Activated CD8-positive, alpha-beta memory T cell treated with anti-CD3 and anti-CD28 coated beads, Interleukin-2, amount 50 U/mL, for 24 hours (primary cell): Measurements from ENCODE around the gene OGFOD3.
"Not testable (repeated sequence)": the region's sequence is repeated elsewhere in the genome, so short reads cannot be mapped to it uniquely, and the experiment has no call there.

Experiments
- DNase-seq: peaks from one replicate; pipeline ENCODE4 v3.0.0-alpha.2; 2020; ENCODE audit errors: extremely low read depth

OGFOD3 gene, protein sequence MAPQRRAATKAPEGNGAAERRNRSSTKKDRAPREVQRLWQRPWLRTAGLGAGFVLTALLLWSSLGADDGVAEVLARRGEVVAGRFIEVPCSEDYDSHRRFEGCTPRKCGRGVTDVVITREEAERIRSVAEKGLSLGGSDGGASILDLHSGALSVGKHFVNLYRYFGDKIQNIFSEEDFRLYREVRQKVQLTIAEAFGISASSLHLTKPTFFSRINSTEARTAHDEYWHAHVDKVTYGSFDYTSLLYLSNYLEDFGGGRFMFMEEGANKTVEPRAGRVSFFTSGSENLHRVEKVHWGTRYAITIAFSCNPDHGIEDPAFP

DNA sequence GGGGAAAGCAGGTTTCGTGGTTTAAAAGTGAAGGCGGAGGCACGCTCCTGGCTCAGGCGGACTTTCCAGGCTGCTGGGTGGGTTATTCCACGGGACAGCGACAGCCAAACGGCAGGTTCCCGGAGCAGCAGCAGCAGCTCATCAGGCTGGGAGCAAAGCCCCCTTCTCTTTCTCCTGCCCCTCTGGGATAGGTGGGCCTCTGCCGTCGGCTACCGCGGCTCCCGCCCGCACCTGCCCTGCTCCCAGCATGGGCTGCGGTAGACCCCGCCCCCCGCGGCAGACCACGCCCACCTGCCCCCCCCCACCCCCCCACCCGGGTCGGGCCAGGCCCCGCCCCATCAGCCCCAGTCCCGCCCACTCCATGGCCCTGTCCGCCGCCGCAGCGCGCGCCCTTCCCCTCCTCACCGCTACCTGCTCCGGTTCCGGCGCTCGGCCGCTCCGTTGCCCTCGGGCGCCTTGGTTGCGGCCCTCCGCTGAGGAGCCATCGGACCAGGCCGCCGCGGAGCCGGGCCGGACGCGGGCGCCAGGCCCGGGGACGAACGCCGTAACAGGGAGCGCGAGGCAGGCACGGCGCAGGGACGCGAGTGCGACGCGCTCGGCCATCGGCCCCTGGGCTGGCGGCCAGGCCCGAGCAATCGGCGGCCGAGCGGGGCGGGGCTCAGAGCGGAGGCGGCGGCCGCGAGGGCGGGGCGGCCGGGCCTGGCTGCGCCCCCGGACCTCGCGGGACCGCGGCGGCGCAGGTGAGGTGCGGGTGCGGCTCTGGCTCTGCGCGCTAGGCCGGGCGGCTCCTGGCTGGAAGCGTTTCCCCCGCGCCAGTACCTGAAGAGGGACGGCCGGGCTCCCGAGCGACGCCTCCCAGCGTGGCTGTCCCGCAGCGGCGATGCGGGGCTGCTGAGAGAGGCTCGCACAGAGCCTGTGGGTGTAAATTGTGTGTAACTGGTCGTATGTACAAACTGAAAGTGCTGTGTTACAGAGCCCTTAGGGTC is at the start of gene OGFOD3, which contains the start of gene HEXD:
Gene OGFOD3 (minus strand): TSS at position 586 of the 986 bp plus-strand sequence. CDS start 101 bp downstream, at position 485.
Gene HEXD (plus strand): TSS at position 347 of the 986 bp plus-strand sequence. CDS start 1,453 bp downstream, outside the sequence.
- peak; percentile 34 for DNase-seq

DNA sequence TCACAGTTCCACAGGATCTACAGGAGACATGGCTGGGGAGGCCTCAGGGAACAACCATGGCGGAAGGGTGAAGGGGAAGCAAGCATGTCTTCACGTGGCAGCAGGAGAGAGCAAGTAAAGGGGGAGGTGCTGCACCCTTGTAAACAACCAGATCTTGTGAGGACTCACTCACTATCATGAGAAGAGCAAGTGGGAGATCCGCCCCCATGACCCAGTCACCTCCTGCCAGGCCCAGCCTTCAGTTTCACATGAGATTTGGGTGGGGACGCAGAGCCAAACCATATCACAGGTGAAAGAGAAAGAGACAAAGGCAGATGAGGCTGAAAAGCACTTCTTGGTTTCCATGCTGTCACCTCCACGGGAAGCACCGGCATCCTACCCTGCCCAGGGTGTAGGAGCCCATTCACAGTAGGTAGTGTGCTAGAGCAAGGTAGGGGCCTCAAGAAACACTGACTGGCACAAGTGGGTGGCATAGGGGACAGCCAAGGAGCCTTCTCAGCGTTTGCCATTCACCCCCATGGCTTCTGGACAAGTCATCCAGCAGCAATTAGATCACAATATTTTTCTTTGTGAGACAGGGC is 46.7 kb upstream of the OGFOD3 start:
- DNase-seq = no peak

DNA sequence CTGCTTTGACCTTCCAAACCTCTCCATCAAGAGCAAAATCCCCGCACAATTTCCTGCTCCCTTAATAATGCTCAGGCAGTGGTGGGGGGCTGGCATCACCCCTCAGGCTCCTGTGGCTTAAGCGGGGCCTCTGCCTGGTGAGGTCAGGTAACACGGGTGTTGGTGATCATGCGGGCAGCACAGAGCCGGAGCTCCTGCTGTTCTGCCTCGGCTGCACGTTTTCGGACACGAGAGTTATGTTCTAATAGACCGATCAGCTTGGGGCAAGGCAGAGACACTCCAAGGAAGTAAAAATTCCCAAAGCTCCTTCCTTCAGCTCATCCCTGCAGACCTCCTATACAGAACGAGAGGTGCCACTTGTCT is 46.2 kb upstream of the OGFOD3 start:
- no peak for DNase-seq

DNA sequence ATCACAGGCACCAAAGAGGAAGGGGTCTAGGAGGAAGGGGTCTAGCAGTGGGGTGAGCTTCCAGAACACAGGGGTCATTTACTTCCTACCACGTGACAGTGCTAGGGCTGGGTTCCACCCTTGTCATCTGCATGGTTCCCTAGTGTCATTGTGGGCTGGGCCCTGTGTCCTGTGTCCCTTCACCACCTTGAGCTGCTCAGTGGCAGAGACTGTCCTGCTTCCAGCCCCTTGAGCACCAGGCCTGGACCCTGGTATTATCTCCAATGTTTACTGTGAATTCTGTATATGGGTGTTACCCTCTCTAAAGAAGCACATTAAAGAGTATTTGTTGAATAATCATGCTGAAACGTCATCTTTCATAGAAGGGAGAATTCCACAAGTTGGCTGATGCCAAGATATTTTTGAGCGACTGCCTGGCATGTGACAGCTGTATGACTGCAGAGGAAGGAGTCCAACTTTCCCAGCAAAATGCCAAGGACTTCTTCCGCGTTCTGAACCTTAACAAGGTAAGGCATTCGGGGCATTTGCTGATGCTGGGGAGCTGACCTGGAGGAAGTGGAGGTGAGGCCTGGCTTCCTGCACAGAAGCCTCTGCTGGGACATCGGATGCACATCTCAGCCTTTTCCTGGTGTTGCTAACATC is 45.7 kb upstream of the OGFOD3 start:
- DNase-seq = no peak

DNA sequence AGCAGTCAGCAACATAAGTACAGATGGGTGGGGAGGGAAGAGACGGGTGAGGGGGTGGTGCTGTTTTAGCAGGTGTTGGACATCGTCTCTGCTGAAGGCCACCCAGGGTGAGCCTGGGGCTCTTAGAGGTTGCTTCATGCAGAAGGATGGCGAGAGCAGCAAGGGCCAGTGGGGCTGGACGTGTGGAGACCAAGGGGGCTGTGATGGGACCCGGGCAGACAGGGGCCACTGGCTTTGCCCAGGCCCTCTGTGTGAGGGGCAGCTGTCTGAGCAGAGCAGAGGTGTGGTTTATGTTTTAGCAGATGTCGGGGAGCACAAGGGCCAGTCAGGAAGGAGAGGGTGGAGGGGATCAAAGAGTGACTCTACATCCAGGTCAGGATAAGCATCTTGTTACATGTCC is 45.0 kb upstream of the OGFOD3 start:
- no peak for DNase-seq

DNA sequence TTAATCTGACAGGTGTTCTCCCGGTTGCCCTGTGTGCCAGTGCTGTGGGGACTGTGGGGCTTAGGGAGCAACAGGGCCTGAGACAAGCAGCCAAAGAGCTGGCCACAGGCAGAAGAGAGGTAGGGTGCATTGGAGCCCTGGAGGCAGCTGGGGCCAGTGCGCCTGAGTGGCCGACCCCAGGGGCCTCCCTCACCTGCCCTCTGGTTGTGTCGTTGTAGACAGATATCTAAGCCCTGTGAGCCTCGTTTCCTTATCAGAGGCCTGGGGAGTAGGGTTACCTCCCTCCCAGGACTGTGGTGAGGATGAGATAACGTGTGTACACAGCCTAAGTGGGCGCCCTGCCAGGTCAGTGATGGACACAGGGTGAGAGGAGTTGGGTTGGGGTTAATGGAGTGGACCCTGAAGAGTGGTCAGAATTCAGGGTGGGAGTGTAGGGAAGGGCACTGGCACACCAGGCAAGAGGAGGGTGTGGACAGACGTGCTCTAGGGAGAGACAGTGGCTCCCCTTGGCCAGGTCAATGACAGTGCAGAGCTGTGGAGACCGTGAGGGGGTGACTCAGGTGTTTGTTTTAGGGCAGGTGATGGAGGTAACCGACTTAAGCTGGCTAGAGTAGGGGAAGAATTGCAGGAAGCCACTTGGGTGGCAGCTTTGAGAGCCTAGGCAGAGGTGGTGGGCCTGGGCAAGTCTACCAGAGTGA is 43.6 kb upstream of the OGFOD3 start:
- no peak for DNase-seq

DNA sequence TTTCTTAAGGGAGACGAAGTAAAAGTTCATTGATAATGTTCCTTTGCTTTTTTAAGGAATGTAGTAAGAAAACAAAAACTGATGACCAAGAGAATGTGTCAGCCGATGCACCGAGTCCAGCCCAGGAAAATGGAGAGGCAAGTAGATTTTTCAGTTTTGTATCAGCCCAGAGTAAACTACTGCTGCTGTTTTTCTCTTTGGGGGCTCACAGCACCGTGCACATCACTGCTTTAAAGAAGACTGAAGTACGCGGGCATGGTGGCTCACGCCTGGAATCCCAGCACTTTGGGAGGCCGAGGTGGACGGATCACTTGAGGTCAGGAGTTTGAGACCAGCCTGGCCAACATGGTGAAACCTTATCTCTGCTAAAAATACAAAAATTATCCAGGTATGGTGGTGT is 41.5 kb upstream of the OGFOD3 start:
- DNase-seq = not testable (repeated sequence)

DNA sequence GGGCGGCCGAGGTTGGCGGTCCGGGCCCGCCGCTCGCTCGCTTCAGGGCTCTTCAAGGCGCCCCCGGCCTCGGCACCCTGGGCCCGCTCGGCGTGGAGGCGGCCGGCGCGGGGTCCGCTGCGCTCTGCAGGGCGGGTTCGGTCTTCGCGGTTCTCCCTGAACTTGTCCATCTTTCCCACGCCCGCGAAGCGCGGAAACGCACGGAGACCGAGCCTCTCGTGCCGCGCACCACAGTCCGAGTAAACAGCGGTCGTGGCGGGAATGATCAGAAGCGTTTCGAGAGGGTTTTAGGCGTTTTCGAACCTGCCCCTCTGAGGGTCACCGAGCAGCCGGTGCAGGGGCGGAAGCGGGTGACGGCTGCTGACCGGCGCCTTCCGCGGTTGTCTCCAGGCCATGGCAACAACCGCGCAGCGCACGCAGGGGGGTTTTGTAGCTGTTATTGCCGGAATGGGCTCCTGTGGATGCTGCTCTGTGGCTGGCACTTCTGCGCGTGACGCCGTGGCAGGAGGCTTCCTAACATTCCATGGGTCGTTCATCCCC is 40.6 kb upstream of the OGFOD3 start:
- DNase-seq = no peak

DNA sequence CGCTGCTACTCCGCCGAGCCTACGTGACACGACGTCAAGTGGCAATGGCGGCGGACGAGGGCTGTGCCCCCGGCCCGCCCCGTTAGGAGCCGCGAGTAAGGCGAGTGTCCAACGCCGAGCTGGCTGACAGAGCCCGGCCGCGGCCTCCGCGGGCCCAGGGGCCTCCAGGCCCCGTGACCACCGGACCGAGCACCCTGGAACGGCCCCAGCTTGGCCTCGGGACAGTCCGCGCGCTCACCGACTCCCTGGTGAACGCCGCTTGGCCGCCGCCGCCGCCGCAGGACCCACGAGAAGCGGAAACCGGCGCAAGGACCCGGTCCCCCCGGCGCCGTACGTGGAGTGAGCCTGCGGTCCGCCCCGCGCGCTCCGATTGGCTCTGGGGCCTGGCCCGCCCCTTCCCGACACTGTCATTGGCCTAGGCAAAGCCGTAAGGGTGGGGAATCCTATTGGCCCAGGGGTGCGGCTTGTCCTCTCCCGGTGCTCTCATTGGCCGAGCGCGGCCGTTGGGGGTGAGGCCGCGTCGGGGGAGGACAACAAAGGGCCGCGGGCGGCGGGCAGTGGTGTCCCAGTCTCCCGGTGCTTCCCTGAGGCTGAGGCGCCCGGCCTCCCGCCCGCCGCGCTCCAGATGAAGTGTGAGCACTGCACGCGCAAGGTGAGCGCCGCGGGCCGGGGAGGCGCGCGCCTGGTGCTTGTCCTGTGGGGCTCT is 39.9 kb upstream of the OGFOD3 start, which contains the start of gene NARF:
Gene NARF (plus strand): TSS at position 563 of the 706 bp plus-strand sequence. CDS start 63 bp downstream, at position 626.
- peak; percentile 88 for DNase-seq

DNA sequence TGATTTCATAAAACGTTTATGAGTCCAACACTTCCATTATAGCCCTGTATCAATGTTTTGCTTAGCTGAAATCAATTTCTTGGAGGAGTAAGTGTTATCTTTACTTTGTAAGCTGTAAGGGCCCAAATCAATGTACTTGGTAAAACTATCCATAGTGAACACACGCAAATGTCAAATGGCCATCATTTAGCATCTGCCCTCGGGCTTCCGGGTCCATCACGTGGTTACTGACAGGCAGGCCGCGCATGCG is 39.5 kb upstream of the OGFOD3 start:
- DNase-seq = no peak

DNA sequence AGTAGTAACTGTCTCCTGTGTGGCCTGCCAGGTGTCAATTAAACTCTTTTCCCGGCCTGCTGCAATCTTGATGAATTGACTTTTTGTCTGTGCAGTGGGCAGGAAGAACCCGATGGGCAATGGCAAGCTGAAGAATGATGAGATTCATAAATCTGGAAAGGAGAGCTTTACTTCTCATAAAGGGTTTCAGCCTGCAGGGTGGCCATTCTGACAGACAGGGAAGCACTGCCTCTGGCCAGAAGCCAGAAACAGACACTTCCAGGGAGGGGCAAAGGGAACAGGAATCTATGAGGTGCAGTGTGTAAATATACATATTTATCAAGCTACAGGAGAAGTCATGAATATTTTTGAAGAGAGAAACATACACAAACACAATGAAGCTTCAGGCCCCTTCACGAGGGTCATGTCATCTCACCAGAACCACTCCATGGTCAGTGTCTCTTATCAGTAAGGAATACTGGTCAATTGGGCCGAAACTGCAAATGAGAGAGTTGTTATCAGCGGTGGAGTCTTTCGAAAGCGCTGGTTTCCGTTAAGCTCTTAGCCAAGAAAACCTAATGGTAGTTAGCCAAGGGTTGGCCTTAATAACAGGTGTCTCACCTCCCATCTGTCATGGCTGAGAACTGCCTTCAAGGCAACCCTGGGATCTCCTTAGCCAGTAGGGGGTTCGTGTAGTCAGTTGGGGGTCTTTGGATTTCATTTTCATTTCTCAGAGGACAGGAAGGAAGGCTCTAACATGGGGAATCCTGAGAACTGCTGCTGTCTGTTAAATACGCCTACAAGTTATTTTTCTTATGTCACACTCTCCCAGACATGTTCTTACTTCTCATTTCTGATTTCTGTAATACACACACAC is 38.9 kb upstream of the OGFOD3 start:
- DNase-seq = no peak

DNA sequence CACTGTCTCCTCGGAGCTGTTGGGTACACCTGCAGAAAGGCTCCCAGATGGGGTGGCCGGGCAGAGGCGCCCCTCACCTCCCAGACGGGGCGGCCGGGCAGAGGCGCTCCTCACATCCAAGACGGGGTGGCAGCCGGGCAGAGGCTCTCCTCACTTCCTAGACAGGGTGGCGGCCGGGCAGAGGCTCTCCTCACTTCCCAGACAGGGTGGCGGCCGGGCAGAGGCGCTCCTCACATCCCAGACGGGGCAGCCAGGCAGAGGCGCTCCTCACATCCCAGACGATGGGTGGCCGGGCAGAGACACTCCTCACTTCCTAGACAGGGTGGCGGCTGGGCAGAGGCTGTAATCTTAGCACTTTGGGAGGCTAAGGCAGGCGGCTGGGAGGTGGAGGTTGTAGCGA is 35.3 kb upstream of the OGFOD3 start:
- DNase-seq = not testable (repeated sequence)

DNA sequence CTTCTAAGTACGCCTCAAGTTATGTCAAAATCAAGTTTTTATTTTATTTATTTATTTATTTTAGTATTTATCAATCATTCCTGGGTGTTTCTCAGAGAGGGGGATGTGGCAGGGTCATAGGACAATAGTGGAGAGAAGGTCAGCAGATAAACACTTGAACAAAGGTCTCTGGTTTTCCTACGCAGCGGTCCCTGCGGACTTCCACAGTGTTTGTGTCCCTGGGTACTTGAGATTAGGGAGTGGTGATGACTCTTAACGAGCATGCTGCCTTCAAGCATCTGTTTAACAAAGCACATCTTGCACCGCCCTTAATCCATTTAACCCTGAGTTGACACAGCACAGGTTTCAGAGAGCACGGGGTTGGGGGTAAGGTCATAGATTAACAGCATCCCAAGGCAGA is 34.8 kb upstream of the OGFOD3 start:
- not testable (repeated sequence) for DNase-seq

DNA sequence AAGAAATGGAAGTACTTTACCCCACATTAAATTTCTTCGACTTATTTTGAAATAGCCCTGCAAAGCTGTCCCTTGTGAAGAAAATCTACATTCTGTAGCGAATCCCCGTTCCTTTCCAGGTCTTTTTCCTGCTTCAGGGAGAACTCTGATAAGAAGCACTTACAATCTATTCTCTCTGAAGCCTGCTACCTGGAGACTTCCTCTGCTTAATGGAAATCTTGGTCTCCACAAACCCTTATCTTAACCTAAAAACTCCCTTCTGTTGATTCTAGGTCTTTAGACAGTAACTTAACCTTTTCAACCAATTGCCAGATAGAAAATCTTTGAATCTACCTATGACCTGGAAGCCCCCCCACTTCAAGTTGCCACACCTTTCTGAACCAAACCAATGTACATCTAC is 33.8 kb upstream of the OGFOD3 start:
- no peak for DNase-seq

DNA sequence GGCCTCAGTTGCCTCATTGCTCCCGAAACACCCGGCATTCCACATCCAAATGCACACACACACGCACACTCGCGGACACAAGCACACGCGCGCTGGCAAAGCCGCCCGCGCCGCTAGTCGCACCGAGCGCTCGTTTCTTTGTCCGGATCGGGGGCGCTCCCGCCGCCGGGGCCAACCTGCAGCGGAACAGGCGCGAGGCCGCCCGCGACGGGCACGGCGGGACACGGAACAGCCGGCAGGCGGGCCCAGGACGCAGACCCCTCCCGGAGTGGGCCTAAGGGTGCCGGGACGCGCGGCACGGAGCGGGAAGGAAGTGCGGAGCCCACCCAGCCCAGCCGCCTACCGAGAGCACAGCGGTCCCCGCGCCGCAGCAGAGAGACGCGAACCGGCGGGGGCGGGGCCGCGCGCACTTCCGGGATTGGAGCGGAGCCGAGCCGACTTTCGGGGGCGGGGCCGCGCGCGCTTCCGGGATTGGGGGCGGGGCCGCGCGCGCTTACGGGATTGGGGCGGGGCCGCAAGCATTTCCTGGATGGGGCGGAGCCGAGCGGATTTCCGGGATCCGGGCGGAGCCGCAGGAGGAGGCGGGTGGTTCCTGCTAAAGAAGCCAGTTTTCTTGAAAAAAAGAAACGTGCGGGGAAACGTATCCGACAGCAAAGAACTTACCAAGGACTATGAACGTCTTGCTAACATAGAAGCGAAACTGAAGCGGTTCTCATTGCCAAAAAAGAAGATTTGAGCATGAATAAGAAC is 32.1 kb upstream of the OGFOD3 start, which contains the start of gene CYBC1:
Gene CYBC1 (minus strand): TSS at position 396 of the 750 bp plus-strand sequence. CDS start 1,498 bp downstream, outside the sequence.
- DNase-seq = peak; percentile 79

DNA sequence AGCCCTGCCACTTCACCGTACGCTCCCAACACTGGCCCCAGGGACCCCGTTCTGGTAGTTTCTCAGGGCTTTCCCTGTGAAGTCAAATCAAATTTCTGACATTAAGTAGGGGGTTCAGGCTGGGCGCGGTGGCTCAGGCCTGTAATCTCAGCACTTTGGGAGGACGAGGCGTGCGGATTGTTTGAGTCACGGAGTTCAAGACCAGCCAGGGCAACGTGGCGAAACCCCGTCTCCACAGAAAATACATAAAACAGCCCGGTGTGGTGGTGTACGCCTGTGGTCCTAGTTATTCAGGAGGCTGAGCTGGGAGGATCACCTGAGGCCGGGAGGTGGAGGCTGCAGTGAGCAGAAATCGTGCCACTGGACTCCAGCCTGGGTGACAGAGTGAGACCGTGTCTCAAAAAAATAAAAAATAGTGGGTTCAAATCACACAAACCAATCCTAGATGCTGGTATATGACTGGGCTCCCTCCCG is 31.5 kb upstream of the OGFOD3 start:
- no peak for DNase-seq

DNA sequence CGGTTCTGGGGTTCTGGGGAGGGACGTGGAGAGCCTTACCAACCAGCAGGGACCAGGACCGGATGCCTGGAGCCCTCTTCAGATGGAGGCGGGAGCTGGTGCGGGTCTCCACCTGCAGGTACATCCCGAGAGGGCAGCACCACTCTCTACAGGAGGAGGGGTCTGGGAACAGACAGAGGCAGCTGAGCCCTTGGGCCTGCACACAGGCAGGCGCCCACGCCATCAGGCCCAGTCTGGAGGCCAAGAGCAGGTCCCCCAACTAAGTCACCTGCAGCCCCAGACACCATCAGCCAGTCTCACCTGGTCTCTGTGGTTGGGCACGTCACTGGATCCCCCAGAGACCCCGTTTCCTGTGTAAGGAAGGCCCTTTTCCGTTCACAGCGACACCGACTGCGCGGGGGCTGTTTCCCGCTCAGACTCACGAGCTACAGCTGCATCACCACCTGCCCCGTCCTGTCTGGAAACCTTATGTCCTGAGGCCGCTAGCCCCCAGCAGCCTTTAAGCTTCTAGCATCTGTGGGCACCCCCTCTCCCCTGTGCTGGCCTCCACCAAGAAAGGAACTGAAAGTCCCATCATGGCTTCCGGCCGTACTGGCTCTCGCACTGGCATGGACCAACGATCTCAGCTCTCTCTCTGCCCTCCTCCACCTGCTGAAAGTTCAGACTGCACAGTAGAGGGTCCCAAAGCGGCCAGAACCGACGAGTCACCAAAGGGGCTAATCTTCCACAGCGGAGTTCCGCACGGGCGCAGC is 30.9 kb upstream of the OGFOD3 start:
- no peak for DNase-seq

DNA sequence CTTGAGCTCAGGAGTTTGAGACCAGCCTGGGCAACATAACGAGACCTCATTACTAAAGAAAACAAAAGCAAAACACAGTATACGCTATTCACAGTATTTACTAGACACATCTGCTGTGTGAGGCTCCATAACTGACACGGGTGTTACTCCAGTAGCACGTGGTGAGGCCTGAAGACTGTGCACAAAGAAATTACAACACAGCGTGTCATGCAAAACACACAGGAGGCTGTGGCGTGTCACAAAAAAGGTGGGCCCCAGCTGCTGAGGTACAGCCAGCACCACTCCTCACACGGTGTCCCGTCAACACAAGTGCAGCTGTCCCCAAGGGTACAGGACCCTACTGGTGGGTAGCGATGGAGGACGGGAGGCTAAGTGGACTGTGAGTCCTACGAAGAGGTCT is 29.5 kb upstream of the OGFOD3 start:
- no peak for DNase-seq
